ENCODE results near the gene BCL6. TPM values are rescaled to one million over a fixed set of nuclear protein-coding genes. Genes with fewer than 3 reads are reported as not detected.

Gene BCL6
- total and polyA plus RNA-seq, 4 donors, result 7.8 to 71.8 (median 13.3) TPM

DNA sequence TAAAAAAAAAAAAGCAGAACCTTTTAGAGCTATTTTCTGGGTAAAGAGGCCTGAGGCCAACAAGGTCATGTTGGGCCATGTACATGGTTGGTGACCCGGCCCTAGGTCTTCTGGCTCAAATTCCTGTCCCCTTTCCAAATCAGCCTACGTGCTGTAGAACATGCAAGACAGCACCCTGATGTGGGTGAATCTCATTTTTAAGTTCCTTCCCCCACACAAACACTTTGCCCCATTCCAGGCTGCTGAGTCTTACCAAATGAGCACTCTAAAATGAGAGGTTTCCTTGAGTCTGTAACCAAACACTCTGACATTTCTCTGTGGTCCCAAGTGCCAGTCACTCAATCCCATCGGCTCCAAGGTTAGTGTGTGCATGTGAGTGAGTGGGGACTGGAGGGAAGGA, 9.4 kb downstream of the BCL6 start (continued):
- TF ChIP-seq, protein P1, sequence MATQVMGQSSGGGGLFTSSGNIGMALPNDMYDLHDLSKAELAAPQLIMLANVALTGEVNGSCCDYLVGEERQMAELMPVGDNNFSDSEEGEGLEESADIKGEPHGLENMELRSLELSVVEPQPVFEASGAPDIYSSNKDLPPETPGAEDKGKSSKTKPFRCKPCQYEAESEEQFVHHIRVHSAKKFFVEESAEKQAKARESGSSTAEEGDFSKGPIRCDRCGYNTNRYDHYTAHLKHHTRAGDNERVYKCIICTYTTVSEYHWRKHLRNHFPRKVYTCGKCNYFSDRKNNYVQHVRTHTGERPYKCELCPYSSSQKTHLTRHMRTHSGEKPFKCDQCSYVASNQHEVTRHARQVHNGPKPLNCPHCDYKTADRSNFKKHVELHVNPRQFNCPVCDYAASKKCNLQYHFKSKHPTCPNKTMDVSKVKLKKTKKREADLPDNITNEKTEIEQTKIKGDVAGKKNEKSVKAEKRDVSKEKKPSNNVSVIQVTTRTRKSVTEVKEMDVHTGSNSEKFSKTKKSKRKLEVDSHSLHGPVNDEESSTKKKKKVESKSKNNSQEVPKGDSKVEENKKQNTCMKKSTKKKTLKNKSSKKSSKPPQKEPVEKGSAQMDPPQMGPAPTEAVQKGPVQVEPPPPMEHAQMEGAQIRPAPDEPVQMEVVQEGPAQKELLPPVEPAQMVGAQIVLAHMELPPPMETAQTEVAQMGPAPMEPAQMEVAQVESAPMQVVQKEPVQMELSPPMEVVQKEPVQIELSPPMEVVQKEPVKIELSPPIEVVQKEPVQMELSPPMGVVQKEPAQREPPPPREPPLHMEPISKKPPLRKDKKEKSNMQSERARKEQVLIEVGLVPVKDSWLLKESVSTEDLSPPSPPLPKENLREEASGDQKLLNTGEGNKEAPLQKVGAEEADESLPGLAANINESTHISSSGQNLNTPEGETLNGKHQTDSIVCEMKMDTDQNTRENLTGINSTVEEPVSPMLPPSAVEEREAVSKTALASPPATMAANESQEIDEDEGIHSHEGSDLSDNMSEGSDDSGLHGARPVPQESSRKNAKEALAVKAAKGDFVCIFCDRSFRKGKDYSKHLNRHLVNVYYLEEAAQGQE (IDR thresholded peaks at IDR 0.05), result peak; percentile 21
- TF ChIP-seq TAF1 (conservative IDR thresholded peaks at IDR 0.05) (no peak), EGR1 (IDR thresholded peaks at IDR 0.05; ENCODE audit: low read depth in 2 of 2) (peak in 1 of 2 donors; percentile 19), JUND (IDR thresholded peaks at IDR 0.05) (peak; percentile 43 to 55)

DNA sequence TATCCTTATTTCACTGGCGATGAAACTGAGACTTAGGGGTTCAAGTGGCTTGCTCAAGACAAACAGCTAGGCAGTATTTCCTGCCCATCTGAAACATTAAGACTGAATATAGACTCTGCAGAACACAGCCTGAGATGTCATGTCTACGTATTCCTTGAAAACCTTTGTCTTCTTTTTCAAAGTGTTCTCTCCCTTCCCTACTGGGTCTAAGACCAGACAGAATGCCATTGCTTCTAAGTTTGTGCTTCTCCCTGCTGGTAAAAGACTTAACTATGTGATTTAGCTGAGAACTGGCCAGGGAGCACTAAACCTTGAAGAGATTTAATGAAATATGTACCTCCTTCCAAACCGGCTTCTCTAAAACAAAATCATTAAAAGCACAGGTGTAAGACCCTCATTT, 9.9 kb downstream of the BCL6 start:
- H3K27ac ChIP-seq (ENCODE audit: low read depth in 1 of 2, low read length in 2 of 2), result peak overlapping the region; percentile 100
- peak overlapping the region in 1 of 2 donors; percentile 80 for H3K9ac ChIP-seq (ENCODE audit: low read depth in 1 of 2, low read length in 2 of 2)
- peaks cover 0 to 38% (median 36%) of the 10 kb centered on the region in 4 donors for H3K36me3 ChIP-seq (ENCODE audit: control insufficient read depth in 4 of 4, insufficient read depth in 3 of 4, low read depth in 1 of 4, low read length in 3 of 4)
- no peaks in the 10 kb centered on the region for H3K27me3 ChIP-seq (ENCODE audit: control insufficient read depth in 4 of 4, insufficient read depth in 4 of 4, low read length in 3 of 4)
- DNase-seq (ENCODE audit: low spot score), result no peak
- peak overlapping the region; percentile 66 to 97 (median 71) for H3K4me3 ChIP-seq (ENCODE audit: low read depth in 1 of 3, low read length in 3 of 3)
- H3K9me3 ChIP-seq (ENCODE audit: control insufficient read depth in 4 of 4, low read length in 3 of 4), result no peaks in the 10 kb centered on the region
- peaks cover 0 to 48% (median 16%) of the 10 kb centered on the region in 4 donors for H3K4me1 ChIP-seq (ENCODE audit: control insufficient read depth in 4 of 4, insufficient read depth in 4 of 4, low read length in 3 of 4)
- TF ChIP-seq FOXA1 (IDR thresholded peaks at IDR 0.05) (no peak), SP1 (IDR thresholded peaks at IDR 0.05) (no peak)
- 66% methylated on average over 3 of the region's 3 CpGs for WGBS

DNA sequence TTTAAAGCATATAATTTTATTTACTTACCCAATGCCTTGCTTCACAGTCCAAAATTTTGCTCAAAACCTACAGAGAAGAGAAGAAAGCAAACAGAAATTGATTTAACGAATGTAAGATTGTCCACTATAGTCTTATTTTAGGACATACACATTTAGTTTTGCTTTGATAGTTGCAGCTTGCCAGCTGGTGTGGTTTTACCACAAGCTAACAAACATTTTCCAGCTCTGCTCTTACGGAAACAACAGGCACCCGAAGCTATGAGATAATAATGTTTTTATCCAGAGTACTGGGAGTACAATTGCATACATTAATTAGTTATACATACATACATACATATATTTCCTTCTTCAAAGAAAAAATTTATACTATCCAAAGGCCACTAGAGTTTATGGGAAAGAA, 10.4 kb downstream of the BCL6 start:
- H3K27me3 ChIP-seq (ENCODE audit: control insufficient read depth in 4 of 4, insufficient read depth in 4 of 4, low read length in 3 of 4), result no peaks in the 10 kb centered on the region
- TF ChIP-seq, protein P2, sequence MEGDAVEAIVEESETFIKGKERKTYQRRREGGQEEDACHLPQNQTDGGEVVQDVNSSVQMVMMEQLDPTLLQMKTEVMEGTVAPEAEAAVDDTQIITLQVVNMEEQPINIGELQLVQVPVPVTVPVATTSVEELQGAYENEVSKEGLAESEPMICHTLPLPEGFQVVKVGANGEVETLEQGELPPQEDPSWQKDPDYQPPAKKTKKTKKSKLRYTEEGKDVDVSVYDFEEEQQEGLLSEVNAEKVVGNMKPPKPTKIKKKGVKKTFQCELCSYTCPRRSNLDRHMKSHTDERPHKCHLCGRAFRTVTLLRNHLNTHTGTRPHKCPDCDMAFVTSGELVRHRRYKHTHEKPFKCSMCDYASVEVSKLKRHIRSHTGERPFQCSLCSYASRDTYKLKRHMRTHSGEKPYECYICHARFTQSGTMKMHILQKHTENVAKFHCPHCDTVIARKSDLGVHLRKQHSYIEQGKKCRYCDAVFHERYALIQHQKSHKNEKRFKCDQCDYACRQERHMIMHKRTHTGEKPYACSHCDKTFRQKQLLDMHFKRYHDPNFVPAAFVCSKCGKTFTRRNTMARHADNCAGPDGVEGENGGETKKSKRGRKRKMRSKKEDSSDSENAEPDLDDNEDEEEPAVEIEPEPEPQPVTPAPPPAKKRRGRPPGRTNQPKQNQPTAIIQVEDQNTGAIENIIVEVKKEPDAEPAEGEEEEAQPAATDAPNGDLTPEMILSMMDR (IDR thresholded peaks at IDR 0.05; ENCODE audit: low read depth, low read length, missing input control), result no peak
- TF ChIP-seq YY1 (IDR thresholded peaks at IDR 0.05), result no peak
- TF ChIP-seq SP1 (IDR thresholded peaks at IDR 0.05), result no peak
- TF ChIP-seq GABPA (IDR thresholded peaks at IDR 0.05 in 1 of 2, conservative IDR thresholded peaks at IDR 0.05 in 1 of 2), result no peak
- TF ChIP-seq FOXA1 (IDR thresholded peaks at IDR 0.05), result no peak
- TF ChIP-seq RAD21 (IDR thresholded peaks at IDR 0.05), result no peak
- TF ChIP-seq TAF1 (conservative IDR thresholded peaks at IDR 0.05), result no peak
- no peak for TF ChIP-seq HNF4G (IDR thresholded peaks at IDR 0.05)
- TF ChIP-seq, protein P3, sequence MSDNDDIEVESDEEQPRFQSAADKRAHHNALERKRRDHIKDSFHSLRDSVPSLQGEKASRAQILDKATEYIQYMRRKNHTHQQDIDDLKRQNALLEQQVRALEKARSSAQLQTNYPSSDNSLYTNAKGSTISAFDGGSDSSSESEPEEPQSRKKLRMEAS (IDR thresholded peaks at IDR 0.05), result no peak
- TF ChIP-seq RXRA (IDR thresholded peaks at IDR 0.05), result no peak
- TF ChIP-seq, protein P4, sequence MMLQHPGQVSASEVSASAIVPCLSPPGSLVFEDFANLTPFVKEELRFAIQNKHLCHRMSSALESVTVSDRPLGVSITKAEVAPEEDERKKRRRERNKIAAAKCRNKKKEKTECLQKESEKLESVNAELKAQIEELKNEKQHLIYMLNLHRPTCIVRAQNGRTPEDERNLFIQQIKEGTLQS (IDR thresholded peaks at IDR 0.05), result no peak
- no peak for TF ChIP-seq NR2F2 (IDR thresholded peaks at IDR 0.05)
- no peak for TF ChIP-seq FOXA2 (IDR thresholded peaks at IDR 0.05)
- peaks cover 0 to 44% (median 41%) of the 10 kb centered on the region in 4 donors for H3K36me3 ChIP-seq (ENCODE audit: control insufficient read depth in 4 of 4, insufficient read depth in 3 of 4, low read depth in 1 of 4, low read length in 3 of 4)
- peak overlapping the region in 2 of 3 donors; percentile 66 to 97 for H3K4me3 ChIP-seq (ENCODE audit: low read depth in 1 of 3, low read length in 3 of 3)
- 42% methylated on average over 3 of the region's 3 CpGs for WGBS
- H3K9me3 ChIP-seq (ENCODE audit: control insufficient read depth in 4 of 4, low read length in 3 of 4), result no peaks in the 10 kb centered on the region
- no peak for DNase-seq (ENCODE audit: low spot score)
- H3K4me1 ChIP-seq (ENCODE audit: control insufficient read depth in 4 of 4, insufficient read depth in 4 of 4, low read length in 3 of 4), result peaks cover 0 to 44% (median 15%) of the 10 kb centered on the region in 4 donors
- H3K9ac ChIP-seq (ENCODE audit: low read depth in 1 of 2, low read length in 2 of 2), result peak overlapping the region in 1 of 2 donors; percentile 9
- peak overlapping the region in 1 of 2 donors; percentile 0 for H3K27ac ChIP-seq (ENCODE audit: low read depth in 1 of 2, low read length in 2 of 2)

All from liver (tissue), 9 donors.